Measurements from ENCODE around the gene CCDC188.

Gene CCDC188

DNA sequence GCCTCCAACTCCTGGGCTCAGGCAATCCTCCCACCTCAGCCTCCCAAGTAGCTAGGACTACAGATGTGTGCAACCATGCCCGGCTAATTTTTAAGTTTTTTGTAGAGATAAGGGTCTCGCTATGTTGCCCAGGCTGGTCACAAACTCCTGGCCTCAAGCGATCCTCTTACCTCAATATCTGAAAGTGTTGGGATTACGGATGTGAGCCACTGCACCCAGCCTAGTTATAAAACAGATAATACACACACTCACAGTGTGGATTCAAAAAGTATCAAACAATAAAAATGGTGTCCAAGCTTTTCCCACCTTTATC is 377 bp upstream of the CCDC188 start:
- no peak for DNase-seq (ENCODE audit: low read depth in 1 of 2, low spot score in 1 of 2)

GRCh38 chr22:20149257-20150250 is 1.3 kb downstream of the CCDC188 start:
- DNase-seq (ENCODE audit: low read depth in 1 of 2, low spot score in 1 of 2): no peak

DNA sequence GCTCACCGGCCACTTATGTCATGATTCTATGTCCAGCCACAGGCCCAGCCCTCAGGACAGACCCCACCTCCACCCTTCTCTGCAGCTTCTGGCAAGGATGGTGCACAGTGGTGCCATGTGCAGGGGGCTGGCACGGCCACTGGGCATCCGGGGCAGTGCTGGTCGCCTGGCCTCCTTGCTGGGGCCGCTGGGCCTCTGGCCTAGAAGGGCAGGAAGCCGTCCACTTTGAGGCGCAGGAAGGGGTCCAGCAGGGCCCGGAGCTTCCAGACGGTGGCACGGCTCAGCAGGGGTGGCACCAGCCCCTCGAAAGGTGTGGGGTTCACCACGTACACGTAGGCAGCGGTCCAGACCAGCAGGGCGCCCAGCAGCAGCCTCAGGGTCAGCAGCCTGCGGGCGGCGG is 2.4 kb downstream of the CCDC188 start:
- no peak for DNase-seq (ENCODE audit: low read depth in 1 of 2, low spot score in 1 of 2)

DNA sequence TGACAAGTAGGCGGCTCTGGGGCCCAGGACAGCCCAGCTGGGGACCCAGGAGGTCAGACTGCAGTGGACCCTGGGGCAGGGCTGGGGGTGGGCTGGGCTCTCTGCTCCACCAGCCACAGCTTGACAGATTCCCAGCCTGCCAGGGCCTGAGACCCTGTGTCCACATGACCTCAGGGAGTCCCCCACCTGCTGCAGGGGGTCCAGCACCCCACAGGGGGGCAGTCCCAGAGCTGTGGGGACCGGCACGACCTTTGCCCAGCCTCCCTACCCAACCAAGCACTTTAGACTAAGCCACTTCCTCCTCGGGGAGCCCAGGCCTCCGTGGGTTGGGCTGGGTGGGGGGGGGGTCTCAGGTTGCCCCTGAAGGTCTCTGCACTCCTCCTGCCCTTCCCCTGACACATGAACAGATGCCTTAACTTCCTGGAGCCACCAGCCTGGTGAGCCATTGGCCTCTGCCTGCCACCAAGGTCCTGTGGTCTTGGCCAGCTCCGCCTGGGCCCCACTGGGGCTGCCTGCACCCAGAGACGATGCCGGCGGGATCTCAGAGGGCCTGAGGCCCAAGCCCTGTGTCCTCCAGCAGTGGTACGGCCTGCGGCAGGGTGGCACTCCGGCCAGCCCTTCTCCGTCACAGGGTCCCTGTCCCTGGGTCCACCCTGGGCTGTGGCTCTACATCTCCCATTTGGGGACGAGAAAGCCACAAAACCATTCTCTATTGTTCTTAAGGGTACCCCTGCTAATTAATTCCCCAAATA is 3.4 kb downstream of the CCDC188 start:
- no peak for DNase-seq (ENCODE audit: low read depth in 1 of 2, low spot score in 1 of 2)

DNA sequence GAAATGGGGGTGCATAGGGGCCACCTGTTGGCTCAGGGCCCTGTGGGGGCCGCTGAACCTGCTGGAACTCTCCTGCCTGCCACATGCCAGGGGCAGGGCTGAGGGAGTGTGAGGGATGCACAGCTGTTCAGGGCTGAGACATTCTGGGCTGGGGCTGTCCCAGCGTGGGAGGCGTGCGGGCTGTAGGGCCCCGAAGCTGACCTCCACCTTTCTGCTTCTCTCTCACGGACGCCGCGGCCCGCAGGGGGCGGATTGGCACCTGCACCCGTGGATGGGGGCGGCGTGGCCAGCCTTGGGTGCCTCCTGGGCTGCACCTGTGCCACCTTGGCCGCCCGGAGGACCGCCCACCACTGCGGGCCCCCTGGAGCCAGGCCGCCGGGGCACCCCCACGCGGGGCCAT is 4.1 kb downstream of the CCDC188 start:
- no peak for DNase-seq (ENCODE audit: low read depth in 1 of 2, low spot score in 1 of 2)

- no peak for DNase-seq (ENCODE audit: low read depth in 1 of 2, low spot score in 1 of 2)
Observed at GRCh38 chr22:20145832-20146223, 5.0 kb downstream of the CCDC188 start.

DNA sequence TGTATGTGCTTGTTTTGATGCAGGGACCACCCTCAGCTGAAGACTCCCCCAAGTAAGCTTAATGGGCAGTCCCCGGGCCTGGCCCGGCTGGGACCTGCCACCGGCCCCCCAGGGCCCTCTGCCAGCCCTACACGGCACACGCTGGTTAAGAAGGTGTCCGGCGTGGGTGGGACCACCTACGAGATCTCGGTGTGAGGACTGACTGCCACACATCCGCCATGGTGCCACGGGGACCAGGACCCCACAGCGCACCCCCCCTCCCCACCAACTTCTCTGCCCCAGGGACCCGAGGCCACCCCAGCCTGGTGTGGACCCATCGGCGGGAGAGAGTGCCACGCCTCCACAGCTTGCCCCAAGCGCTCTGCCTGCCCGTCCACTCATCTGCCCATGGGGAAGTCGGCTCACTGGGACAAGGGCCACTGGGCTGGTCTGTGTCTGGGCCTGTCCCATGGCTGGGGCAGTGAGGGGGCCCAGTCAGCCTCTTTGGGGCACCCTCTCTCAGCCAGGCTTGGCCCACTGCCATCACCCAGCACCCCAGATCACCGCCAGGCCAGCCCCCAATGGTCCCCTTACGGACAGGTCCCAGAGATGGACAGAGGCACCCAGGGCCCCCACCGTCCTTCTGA is 5.5 kb downstream of the CCDC188 start:
- no peak for DNase-seq (ENCODE audit: low read depth in 1 of 2, low spot score in 1 of 2)

GRCh38 chr22:20143883-20144665 is 6.8 kb downstream of the CCDC188 start:
- DNase-seq (ENCODE audit: low read depth in 1 of 2, low spot score in 1 of 2): no peak

DNA sequence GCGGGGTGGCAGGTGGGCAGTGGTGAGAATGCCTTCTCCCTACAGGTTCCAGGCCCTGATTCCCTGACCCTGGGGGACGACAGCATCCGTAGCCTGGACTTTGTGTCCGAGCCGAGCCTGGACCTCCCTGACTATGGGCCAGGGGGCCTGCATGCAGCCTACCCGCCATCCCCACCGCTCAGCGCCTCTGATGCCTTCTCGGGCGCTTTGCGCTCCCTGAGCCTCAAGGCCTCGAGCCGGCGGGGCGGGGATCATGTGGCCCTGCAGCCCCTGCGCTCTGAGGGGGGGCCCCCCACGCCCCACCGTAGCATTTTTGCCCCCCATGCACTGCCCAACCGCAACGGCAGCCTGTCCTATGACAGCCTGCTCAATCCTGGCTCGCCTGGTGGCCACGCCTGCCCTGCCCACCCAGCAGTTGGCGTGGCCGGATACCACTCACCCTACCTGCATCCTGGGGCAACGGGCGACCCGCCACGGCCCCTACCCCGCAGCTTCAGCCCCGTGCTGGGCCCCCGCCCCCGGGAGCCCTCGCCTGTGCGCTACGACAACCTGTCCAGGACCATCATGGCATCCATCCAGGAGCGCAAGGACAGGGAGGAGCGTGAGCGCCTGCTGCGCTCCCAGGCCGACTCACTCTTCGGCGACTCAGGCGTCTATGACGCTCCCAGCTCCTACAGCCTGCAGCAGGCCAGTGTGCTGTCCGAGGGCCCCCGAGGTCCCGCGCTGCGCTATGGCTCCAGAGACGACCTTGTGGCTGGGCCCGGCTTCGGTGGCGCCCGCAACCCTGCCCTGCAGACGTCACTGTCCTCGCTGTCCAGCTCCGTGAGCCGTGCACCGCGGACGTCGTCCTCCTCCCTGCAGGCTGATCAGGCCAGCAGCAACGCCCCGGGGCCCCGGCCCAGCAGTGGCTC is 7.9 kb downstream of the CCDC188 start:
- DNase-seq (ENCODE audit: low read depth in 1 of 2, low spot score in 1 of 2): no peak

DNA sequence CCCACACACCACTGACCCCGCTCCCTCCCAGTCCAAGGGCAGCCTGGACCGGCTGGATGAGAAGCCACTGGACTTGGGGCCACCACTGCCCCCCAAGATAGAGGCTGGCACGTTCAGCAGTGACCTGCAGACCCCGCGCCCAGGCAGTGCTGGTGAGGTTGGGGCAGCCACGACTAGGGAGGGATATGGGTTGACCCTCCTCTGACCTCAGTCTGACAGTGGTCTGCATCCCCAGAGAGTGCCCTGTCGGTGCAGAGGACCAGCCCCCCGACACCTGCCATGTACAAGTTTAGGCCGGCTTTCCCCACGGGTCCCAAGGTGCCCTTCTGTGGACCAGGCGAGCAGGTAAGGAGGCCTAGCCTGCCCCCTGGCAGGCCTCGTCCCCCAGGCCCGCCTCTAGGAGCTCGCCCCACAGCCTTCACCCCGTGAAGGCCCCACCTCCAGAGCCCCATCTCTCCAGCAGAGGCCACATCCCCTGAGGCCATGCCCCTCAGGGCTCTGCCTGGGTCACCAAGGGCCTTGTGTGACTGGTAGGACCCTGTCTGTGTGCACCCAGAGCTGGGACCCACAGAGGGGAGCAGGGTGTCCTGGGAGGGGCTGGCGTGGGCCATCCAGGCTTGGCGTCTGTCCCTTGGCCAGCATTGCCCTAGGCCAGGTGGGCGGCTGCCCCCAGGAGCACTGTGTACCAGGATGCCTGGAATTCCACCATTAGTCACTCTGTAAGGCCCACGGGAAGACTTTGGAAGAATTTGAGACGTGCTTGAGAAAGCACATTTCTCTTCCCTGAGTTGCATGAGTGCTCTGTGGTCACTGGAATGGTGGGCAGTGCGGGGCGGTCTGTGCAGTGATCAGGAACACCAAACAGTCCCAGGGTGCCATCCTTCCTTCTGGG is 9.4 kb downstream of the CCDC188 start:
- DNase-seq (ENCODE audit: low read depth in 1 of 2, low spot score in 1 of 2): no peak

DNA sequence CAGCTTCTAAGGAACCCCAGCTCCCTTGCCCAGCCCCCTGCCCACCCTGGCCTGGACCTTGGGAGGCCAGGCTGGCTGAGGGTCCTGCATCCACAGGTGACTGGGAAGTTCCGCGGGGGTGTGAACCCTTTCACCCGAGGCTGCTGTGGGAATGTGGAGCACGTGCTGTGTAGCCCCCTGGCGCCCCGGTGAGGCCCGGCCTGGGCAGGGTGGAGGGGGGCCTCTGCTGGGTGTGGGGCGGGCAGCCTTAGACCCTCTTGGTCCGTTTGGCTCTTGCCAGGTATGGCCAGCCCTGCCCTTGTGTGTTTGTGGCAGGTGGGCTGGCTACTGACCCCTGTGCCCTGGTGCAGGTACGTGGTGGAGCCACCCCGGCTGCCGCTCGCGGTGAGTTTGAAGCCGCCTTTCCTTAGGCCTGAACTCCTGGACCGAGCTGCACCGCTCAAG is 10.3 kb downstream of the CCDC188 start:
- DNase-seq (ENCODE audit: low read depth in 1 of 2, low spot score in 1 of 2): no peak

- DNase-seq (ENCODE audit: low read depth in 1 of 2, low spot score in 1 of 2): no peak
Observed at GRCh38 chr22:20140107-20140445, 10.8 kb downstream of the CCDC188 start.

DNA sequence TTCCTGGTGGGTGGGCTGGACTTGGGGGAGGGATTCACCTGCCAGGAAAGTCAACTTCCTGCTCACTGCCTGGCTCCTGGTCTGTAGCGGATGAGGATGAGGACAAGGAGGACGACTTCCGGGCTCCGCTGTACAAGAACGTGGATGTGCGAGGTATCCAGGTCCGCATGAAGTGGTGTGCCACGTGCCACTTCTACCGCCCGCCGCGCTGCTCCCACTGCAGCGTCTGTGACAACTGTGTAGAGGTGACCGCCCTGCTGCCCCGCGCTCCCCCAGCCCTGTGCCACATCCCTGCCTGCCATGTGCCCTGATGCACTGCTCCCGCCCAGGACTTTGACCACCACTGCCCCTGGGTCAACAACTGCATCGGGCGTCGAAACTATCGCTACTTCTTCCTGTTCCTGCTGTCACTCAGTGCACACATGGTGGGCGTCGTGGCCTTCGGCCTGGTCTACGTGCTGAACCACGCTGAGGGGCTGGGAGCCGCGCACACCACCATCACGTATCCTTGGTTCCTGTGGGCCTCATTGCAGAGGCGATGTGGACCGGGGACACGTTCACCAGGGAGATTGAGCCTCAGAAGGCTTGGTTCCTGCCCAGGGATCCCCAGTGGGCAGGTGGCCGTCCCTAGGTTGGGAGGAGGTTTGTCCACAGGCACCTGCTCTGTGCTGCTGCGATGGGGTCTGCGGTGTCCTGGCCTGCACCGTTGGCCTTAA is 11.3 kb downstream of the CCDC188 start:
- no peak for DNase-seq (ENCODE audit: low read depth in 1 of 2, low spot score in 1 of 2)

DNA sequence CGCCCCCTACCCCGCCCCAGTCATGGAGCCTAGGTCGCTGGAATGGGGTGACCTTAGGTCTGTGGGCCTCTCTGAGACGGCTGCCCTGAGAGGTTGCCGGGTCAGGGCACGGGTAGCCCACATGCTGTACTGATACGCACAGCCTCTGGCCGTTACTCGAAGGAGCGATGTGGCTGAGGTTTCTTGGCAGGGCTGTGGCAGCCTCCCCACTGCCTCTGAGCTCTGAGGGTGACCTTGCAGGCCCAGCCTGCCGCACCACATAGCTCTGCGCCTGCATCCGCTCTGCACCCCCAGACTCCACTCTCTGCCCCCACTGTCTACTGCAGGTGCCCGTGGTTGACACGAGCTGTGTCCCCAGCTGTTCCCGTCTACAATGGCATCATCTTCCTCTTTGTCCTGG is 12.0 kb downstream of the CCDC188 start:
- DNase-seq (ENCODE audit: low read depth in 1 of 2, low spot score in 1 of 2): no peak

- DNase-seq (ENCODE audit: low read depth in 1 of 2, low spot score in 1 of 2): no peak
Observed at GRCh38 chr22:20138417-20138738, 12.5 kb downstream of the CCDC188 start.

DNA sequence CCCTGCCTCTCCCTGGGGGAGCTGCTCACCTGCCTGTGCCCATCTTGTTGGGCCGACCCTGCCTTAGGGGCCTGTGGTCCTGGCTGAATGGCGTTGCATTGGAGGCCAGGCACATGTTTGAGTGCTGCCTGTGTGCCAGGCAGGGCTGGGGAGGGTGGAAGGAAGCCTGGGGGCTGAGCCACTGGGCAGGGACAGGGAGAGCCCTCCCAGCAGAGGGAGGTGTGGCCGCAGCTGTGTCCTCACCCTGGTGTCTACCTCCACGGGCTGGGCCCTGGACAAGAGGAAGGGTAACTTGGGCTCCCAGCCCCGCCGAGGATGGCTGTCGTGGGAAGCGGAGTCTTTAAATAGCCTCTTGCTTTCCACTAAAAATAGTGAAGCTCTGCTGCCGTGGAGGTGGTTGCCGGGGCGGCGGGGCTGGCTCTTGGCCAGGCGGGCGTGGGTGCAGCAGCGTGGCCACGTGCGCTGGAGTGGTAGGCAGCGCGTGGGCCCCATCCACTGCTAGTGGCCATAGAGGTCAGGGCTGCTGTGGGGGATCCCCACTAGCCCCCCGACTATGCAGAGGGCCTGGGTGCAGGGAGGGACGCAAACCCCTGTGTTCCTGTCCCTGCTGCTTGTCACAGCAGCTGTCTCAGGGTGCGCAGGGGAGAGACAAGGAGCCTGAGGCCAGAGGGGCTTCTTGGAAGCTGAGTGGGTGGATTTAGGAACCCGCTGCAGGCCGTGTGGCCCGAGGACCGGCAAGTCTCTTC is 13.0 kb downstream of the CCDC188 start:
- DNase-seq (ENCODE audit: low read depth in 1 of 2, low spot score in 1 of 2): no peak

DNA sequence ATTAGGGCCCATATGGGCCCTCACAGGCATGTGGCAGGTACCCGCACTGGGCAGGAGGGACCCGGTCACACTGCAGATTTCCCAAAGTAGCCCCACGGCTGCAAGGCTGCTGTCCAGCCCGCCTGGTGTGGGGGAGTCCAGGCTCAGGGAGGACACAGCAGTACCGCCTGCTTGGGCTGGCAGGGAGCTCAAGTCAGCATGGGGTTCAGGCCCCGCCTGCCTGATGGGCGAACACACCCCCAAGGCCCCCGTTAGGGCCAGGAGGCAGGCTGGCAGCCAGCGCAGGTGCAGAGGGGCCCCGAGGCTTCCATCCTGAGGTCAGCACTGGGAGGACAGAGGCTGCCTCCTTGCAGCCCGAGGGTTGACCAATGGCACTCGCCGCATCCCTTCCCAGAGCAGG is 13.7 kb downstream of the CCDC188 start:
- DNase-seq (ENCODE audit: low read depth in 1 of 2, low spot score in 1 of 2): no peak

- DNase-seq (ENCODE audit: low read depth in 1 of 2, low spot score in 1 of 2): no peak
Observed at GRCh38 chr22:20136603-20136873, 14.3 kb downstream of the CCDC188 start.

All from activated T-helper 1 cell treated with anti-CD3 and anti-CD28 coated beads, Interleukin-2, amount 50 U/mL, for 16 hours (primary cell).